Mesendoderm (in vitro differentiated cells): ENCODE results near the gene PIP5K1B.

Experiments
- DNase-seq: peaks from one replicate; pipeline ENCODE4 v3.0.0; 2013
- H2AK5ac ChIP-seq: 2 replicates; pipeline ENCODE4 v1.6.1; 2013; ENCODE audit warnings: low read length, inconsistent platforms
- H2BK120ac ChIP-seq: 2 replicates; pipeline ENCODE4 v1.6.1; 2013; ENCODE audit warnings: low read depth, mild to moderate bottlenecking, low read length, moderate library complexity, mixed read lengths
- H2BK15ac ChIP-seq: replicated peaks from 2 replicates; pipeline ENCODE4 v1.6.1; 2013; ENCODE audit warnings: low read depth, mild to moderate bottlenecking, moderate library complexity
- H2BK5ac ChIP-seq: 2 replicates; pipeline ENCODE4 v1.6.1; 2013; ENCODE audit warnings: low read length, inconsistent platforms
- H3K18ac ChIP-seq: 2 replicates; pipeline ENCODE4 v1.6.1; 2013; ENCODE audit warnings: mild to moderate bottlenecking, low read length, mixed read lengths
- H3K23ac ChIP-seq: one replicate; pipeline ENCODE4 v1.6.1; 2013; ENCODE audit warnings: low read length
- H3K27ac ChIP-seq: 2 replicates; pipeline ENCODE4 v1.5.1; 2013; ENCODE audit warnings: low read depth, mild to moderate bottlenecking, inconsistent platforms, low read length, moderate library complexity
- H3K27me3 ChIP-seq: 2 replicates; pipeline ENCODE4 v1.6.1; 2013; ENCODE audit warnings: low read length, control low read depth, mild to moderate bottlenecking, inconsistent platforms; ENCODE audit not compliant: insufficient read depth, poor library complexity
- H3K36me3 ChIP-seq: 2 replicates; pipeline ENCODE4 v1.6.1; 2013; ENCODE audit warnings: low read length, inconsistent platforms; ENCODE audit not compliant: control insufficient read depth, insufficient read depth
- H3K4ac ChIP-seq: one replicate; pipeline ENCODE4 v1.6.1; 2013; ENCODE audit warnings: low read depth, mild to moderate bottlenecking, low read length, moderate library complexity
- H3K4me1 ChIP-seq: 2 replicates; pipeline ENCODE4 v1.6.1; 2013; ENCODE audit warnings: low read depth, low read length, inconsistent platforms; ENCODE audit not compliant: control insufficient read depth
- H3K4me2 ChIP-seq: 2 replicates; pipeline ENCODE4 v1.6.1; 2013; ENCODE audit warnings: low read length
- H3K4me3 ChIP-seq: 2 replicates; pipeline ENCODE4 v1.5.1; 2013; ENCODE audit warnings: mild to moderate bottlenecking, low read length
- H3K56ac ChIP-seq: one replicate; pipeline ENCODE4 v1.6.1; 2013; ENCODE audit warnings: low read length
- H3K79me1 ChIP-seq: 2 replicates; pipeline ENCODE4 v1.6.1; 2013; ENCODE audit warnings: low read length, inconsistent platforms
- H3K79me2 ChIP-seq: 2 replicates; pipeline ENCODE4 v1.6.1; 2013; ENCODE audit warnings: mild to moderate bottlenecking, low read length; ENCODE audit not compliant: control insufficient read depth, insufficient read depth
- H3K9ac ChIP-seq: 2 replicates; pipeline ENCODE4 v1.6.1; 2013; ENCODE audit warnings: low read length, inconsistent platforms
- H4K5ac ChIP-seq: one replicate; pipeline ENCODE4 v1.6.1; 2013; ENCODE audit warnings: low read length
- H4K8ac ChIP-seq: one replicate; pipeline ENCODE4 v1.6.1; 2013; ENCODE audit warnings: low read depth, mild to moderate bottlenecking, control low read depth, low read length, moderate library complexity
- WGBS: extraction: QIAGEN DNeasy Blood & Tissue Kit; methylation state at CpG from one replicate; pipeline ENCODE4 v1.1.7; 2013; ENCODE audit warnings: low lambda C conversion rate, missing lambda C conversion rate; ENCODE audit not compliant: insufficient coverage; ENCODE audit errors: extremely low coverage; 5-methylcytosine and 5-hydroxymethylcytosine counted together

The PIP5K1B gene

DNA sequence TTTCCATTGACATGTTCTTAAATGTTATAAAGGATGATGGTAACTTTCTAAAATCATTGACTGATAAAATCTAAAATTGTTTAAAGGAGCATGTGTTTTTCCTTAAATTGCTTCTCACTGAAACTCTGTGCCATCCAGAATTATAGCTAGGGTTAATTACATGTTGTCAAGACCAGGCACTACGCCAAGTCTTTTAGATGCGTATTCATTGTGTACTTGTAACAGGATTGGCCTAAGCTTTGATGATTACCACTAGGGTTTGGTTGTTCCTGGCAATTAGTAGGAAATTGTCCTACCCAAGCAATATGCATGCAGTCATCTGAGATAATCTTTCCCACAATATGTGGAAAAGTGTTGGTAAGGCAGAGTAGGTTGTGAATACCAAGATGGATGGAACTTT, 265.1 kb downstream of the PIP5K1B start:
- no CpG with 5 or more reads among the region's 2 CpGs for WGBS
- no peak overlapping the region for H3K4ac ChIP-seq
- DNase-seq, result no peak
- H2BK5ac ChIP-seq, result no peak overlapping the region
- no peak overlapping the region for H3K4me3 ChIP-seq
- H3K4me2 ChIP-seq, result no peak overlapping the region
- no peak overlapping the region for H4K8ac ChIP-seq
- no peak overlapping the region for H3K18ac ChIP-seq
- H3K27me3 ChIP-seq, result no peaks in the 10 kb centered on the region
- H3K56ac ChIP-seq, result no peak overlapping the region
- H3K79me1 ChIP-seq, result no peaks in the 10 kb centered on the region
- H3K36me3 ChIP-seq, result no peaks in the 10 kb centered on the region
- no peak overlapping the region for H2AK5ac ChIP-seq
- no peak overlapping the region for H2BK120ac ChIP-seq
- H3K79me2 ChIP-seq, result no peaks in the 10 kb centered on the region
- H2BK15ac ChIP-seq, result no peak overlapping the region
- H3K9ac ChIP-seq, result no peak overlapping the region
- H3K4me1 ChIP-seq, result no peaks in the 10 kb centered on the region
- no peak overlapping the region for H4K5ac ChIP-seq
- no peak overlapping the region for H3K27ac ChIP-seq
- H3K23ac ChIP-seq, result no peak overlapping the region

GRCh38 chr9:68973619-68974018, 268.6 kb downstream of the PIP5K1B start:
- H3K4me2 ChIP-seq, result no peak overlapping the region
- no peaks in the 10 kb centered on the region for H3K79me2 ChIP-seq
- no peaks in the 10 kb centered on the region for H3K79me1 ChIP-seq
- no peak overlapping the region for H4K8ac ChIP-seq
- no peak overlapping the region for H3K18ac ChIP-seq
- H3K4me1 ChIP-seq, result no peaks in the 10 kb centered on the region
- no peak overlapping the region for H4K5ac ChIP-seq
- H3K4me3 ChIP-seq, result no peak overlapping the region
- H2BK120ac ChIP-seq, result no peak overlapping the region
- no peak overlapping the region for H3K23ac ChIP-seq
- H2BK15ac ChIP-seq, result no peak overlapping the region
- no peak overlapping the region for H3K27ac ChIP-seq
- WGBS, result no CpG with 5 or more reads among the region's 3 CpGs
- DNase-seq, result no peak
- no peak overlapping the region for H3K9ac ChIP-seq
- H2AK5ac ChIP-seq, result no peak overlapping the region
- H3K36me3 ChIP-seq, result no peaks in the 10 kb centered on the region
- no peak overlapping the region for H3K56ac ChIP-seq
- no peak overlapping the region for H3K4ac ChIP-seq
- no peaks in the 10 kb centered on the region for H3K27me3 ChIP-seq
- no peak overlapping the region for H2BK5ac ChIP-seq

- H3K4me3 ChIP-seq, result no peak overlapping the region
- WGBS, result no CpG with 5 or more reads among the region's 5 CpGs
- no peak overlapping the region for H3K18ac ChIP-seq
- H3K4me2 ChIP-seq, result no peak overlapping the region
- H2BK120ac ChIP-seq, result no peak overlapping the region
- no peak overlapping the region for H4K5ac ChIP-seq
- no peak overlapping the region for H3K9ac ChIP-seq
- DNase-seq, result no peak
- no peak overlapping the region for H2BK15ac ChIP-seq
- H3K4me1 ChIP-seq, result no peaks in the 10 kb centered on the region
- H3K4ac ChIP-seq, result no peak overlapping the region
- H3K56ac ChIP-seq, result no peak overlapping the region
- H3K23ac ChIP-seq, result no peak overlapping the region
- no peak overlapping the region for H4K8ac ChIP-seq
- H3K27ac ChIP-seq, result no peak overlapping the region
- H3K27me3 ChIP-seq, result no peaks in the 10 kb centered on the region
- H3K36me3 ChIP-seq, result no peaks in the 10 kb centered on the region
- H3K79me2 ChIP-seq, result no peaks in the 10 kb centered on the region
- H2BK5ac ChIP-seq, result no peak overlapping the region
- no peaks in the 10 kb centered on the region for H3K79me1 ChIP-seq
- H2AK5ac ChIP-seq, result no peak overlapping the region
Observed at GRCh38 chr9:68974431-68974830, 269.4 kb downstream of the PIP5K1B start.

DNA sequence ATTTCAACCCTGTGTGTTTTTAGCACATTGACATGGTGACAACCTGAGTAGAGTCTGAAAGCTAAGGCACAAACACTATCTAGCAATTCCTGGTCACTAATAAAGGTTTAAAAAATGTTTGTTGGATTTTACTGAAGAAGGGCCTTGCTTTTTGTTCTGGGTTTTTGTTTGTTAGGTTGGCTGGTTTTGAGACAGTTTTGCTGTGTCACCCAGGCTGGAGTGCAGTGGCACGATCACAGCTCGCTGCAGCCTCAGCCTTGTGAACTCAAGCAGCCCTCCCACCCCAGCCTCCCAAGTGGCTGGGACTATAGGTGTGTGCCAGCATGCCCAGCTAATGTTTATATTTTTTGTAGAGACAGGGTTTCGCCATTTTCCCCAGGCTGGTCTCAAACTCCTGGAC, 269.9 kb downstream of the PIP5K1B start:
- Histone ChIP-seq H3K23ac (no peak overlapping the region), H3K4me1 (peaks cover 3% of the 10 kb centered on the region), H4K5ac (no peak overlapping the region), H3K79me1 (no peaks in the 10 kb centered on the region), H3K27me3 (no peaks in the 10 kb centered on the region), H4K8ac (no peak overlapping the region), H3K79me2 (no peaks in the 10 kb centered on the region), H3K27ac (no peak overlapping the region), H2BK5ac (no peak overlapping the region), H3K36me3 (no peaks in the 10 kb centered on the region), H3K4me3 (no peak overlapping the region), H3K4ac (no peak overlapping the region), H3K18ac (no peak overlapping the region), H2BK15ac (no peak overlapping the region), H3K56ac (no peak overlapping the region), H2AK5ac (no peak overlapping the region), H2BK120ac (no peak overlapping the region), H3K9ac (no peak overlapping the region), H3K4me2 (no peak overlapping the region)
- no peak for DNase-seq
- no CpG with 5 or more reads among the region's 3 CpGs for WGBS

DNA sequence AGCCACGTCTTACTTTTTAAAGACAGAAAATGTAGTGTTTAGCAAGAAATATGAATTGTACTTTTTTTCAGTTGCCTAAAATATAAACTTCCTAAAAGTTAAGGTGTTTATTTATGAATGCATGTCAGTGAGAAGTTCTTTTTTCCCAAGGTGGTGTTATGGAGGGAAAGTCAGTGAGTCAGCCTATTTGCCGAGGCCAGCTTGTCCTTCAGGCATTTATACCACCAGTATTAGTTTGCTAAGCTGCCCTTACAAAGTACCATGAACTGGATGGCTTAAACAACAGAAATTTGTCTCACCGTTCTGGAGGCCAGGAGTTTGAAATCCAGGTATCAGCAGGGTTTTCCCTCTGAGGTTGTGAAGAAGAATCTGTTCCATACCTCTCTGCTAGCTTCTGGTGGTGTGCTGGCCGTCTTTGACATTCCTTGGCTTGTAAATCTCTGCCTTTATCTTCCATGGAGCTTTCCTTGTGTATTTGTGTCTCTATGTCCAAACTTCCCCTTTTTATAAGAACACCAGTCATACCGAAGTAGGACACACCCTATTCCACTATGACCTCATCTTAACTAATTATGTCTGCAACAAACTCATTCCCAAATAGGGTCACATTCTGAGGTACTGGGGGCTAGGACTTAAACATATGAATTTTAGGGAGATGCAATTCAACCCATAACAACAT, 270.5 kb downstream of the PIP5K1B start:
- no peak overlapping the region for H3K4me2 ChIP-seq
- DNase-seq, result no peak
- no peak overlapping the region for H3K4me3 ChIP-seq
- H2BK120ac ChIP-seq, result no peak overlapping the region
- peaks cover 5% of the 10 kb centered on the region for H3K4me1 ChIP-seq
- H3K23ac ChIP-seq, result no peak overlapping the region
- H3K79me2 ChIP-seq, result no peaks in the 10 kb centered on the region
- H2BK5ac ChIP-seq, result no peak overlapping the region
- no peaks in the 10 kb centered on the region for H3K36me3 ChIP-seq
- H2BK15ac ChIP-seq, result no peak overlapping the region
- no peak overlapping the region for H4K8ac ChIP-seq
- H3K27ac ChIP-seq, result no peak overlapping the region
- no peaks in the 10 kb centered on the region for H3K27me3 ChIP-seq
- no CpG with 5 or more reads among the region's 5 CpGs for WGBS
- no peak overlapping the region for H3K4ac ChIP-seq
- H4K5ac ChIP-seq, result no peak overlapping the region
- no peak overlapping the region for H3K56ac ChIP-seq
- no peak overlapping the region for H3K18ac ChIP-seq
- H3K79me1 ChIP-seq, result no peaks in the 10 kb centered on the region
- no peak overlapping the region for H2AK5ac ChIP-seq
- H3K9ac ChIP-seq, result no peak overlapping the region

GRCh38 chr9:68978066-68978465, 273.0 kb downstream of the PIP5K1B start:
- Histone ChIP-seq H3K79me1 (no peaks in the 10 kb centered on the region), H2BK5ac (no peak overlapping the region), H3K4me1 (peaks cover 8% of the 10 kb centered on the region), H2AK5ac (no peak overlapping the region), H3K4me2 (no peak overlapping the region), H3K4me3 (no peak overlapping the region), H3K23ac (no peak overlapping the region), H3K27me3 (no peaks in the 10 kb centered on the region), H3K18ac (no peak overlapping the region), H4K8ac (no peak overlapping the region), H3K9ac (no peak overlapping the region), H3K27ac (no peak overlapping the region), H3K79me2 (no peaks in the 10 kb centered on the region), H3K56ac (no peak overlapping the region), H2BK15ac (no peak overlapping the region), H3K36me3 (no peaks in the 10 kb centered on the region), H3K4ac (no peak overlapping the region), H4K5ac (no peak overlapping the region), H2BK120ac (no peak overlapping the region)
- no CpG with 5 or more reads among the region's 4 CpGs for WGBS
- no peak for DNase-seq
